H9 (cell line): ENCODE results near the gene IGFBP5. TPM values are rescaled to one million over a fixed set of nuclear protein-coding genes. Genes with fewer than 3 reads are reported as not detected.

Source experiments
- DNase-seq: peaks from one replicate; pipeline ENCODE4 v3.0.0-alpha.2; 2017
- H2AFZ ChIP-seq: one replicate; pipeline ENCODE4 v1.6.1; 2013; ENCODE audit warnings: mild to moderate bottlenecking, low read length, control low read depth, moderate library complexity
- H2AK5ac ChIP-seq: 2 replicates; pipeline ENCODE4 v1.6.1; 2013; ENCODE audit warnings: low read length, control low read depth, mixed read lengths; ENCODE audit not compliant: insufficient read length
- H2BK120ac ChIP-seq: one replicate; pipeline ENCODE4 v1.6.1; 2013; ENCODE audit warnings: low read depth, mild to moderate bottlenecking, low read length, control low read depth, inconsistent platforms; ENCODE audit not compliant: poor library complexity, severe bottlenecking
- H2BK12ac ChIP-seq: 2 replicates; pipeline ENCODE4 v1.6.1; 2013; ENCODE audit warnings: low read length, control low read depth, mixed read lengths, low read depth; ENCODE audit not compliant: insufficient read length
- H2BK15ac ChIP-seq: 2 replicates; pipeline ENCODE4 v1.6.1; 2013; ENCODE audit warnings: low read depth, low read length, control low read depth
- H2BK20ac ChIP-seq: one replicate; pipeline ENCODE4 v1.6.1; 2013; ENCODE audit warnings: low read depth, mild to moderate bottlenecking, low read length, control low read depth, inconsistent platforms; ENCODE audit not compliant: poor library complexity, severe bottlenecking
- H2BK5ac ChIP-seq: 2 replicates; pipeline ENCODE4 v1.6.1; 2013; ENCODE audit warnings: low read length, control low read depth, mixed read lengths; ENCODE audit not compliant: insufficient read length
- H3K14ac ChIP-seq: 2 replicates; pipeline ENCODE4 v1.6.1; 2013; ENCODE audit warnings: low read length, control low read depth; ENCODE audit not compliant: insufficient read depth
- H3K18ac ChIP-seq: 2 replicates; pipeline ENCODE4 v1.6.1; 2013; ENCODE audit warnings: low read depth, mild to moderate bottlenecking, mixed read lengths, low read length, control low read depth; ENCODE audit not compliant: insufficient read length
- H3K23ac ChIP-seq: 2 replicates; pipeline ENCODE4 v1.6.1; 2013; ENCODE audit warnings: low read length, control low read depth, mixed read lengths, low read depth; ENCODE audit not compliant: insufficient read length
- H3K23me2 ChIP-seq: 2 replicates; pipeline ENCODE4 v1.6.1; 2013; ENCODE audit warnings: low read depth, mild to moderate bottlenecking, mixed read lengths, low read length, control low read depth; ENCODE audit not compliant: insufficient read length, poor library complexity, severe bottlenecking
- H3K27ac ChIP-seq: 2 replicates; pipeline ENCODE4 v1.5.1; 2013; ENCODE audit warnings: low read length, control low read depth, mixed read lengths, low read depth; ENCODE audit not compliant: insufficient read length
- H3K27me3 ChIP-seq: 2 replicates; pipeline ENCODE4 v1.6.1; 2013; ENCODE audit warnings: low read length, control low read depth, inconsistent platforms; ENCODE audit not compliant: insufficient read depth
- H3K4ac ChIP-seq: 2 replicates; pipeline ENCODE4 v1.6.1; 2013; ENCODE audit warnings: low read depth, mild to moderate bottlenecking, control low read depth, inconsistent platforms, low read length, moderate library complexity
- H3K4me1 ChIP-seq: 2 replicates; pipeline ENCODE4 v1.6.1; 2013; ENCODE audit warnings: low read length, control low read depth, inconsistent platforms; ENCODE audit not compliant: insufficient read depth
- H3K4me2 ChIP-seq: 2 replicates; pipeline ENCODE4 v1.6.1; 2013; ENCODE audit warnings: low read length, control low read depth, mixed read lengths; ENCODE audit not compliant: insufficient read length, insufficient read depth
- H3K56ac ChIP-seq: 2 replicates; pipeline ENCODE4 v1.6.1; 2013; ENCODE audit warnings: low read depth, mild to moderate bottlenecking, mixed read lengths, low read length, control low read depth; ENCODE audit not compliant: insufficient read length
- H3K79me1 ChIP-seq: 2 replicates; pipeline ENCODE4 v1.6.1; 2013; ENCODE audit warnings: low read depth, mild to moderate bottlenecking, moderate library complexity, low read length, control low read depth, inconsistent platforms; ENCODE audit not compliant: insufficient read depth, poor library complexity, severe bottlenecking
- H3K79me2 ChIP-seq: 2 replicates; pipeline ENCODE4 v1.6.1; 2013; ENCODE audit warnings: low read length, control low read depth, inconsistent platforms; ENCODE audit not compliant: insufficient read depth
- H3K9ac ChIP-seq: 2 replicates; pipeline ENCODE4 v1.6.1; 2013; ENCODE audit warnings: low read length, control low read depth, mixed read lengths; ENCODE audit not compliant: insufficient read length; ENCODE audit errors: extremely low read depth
- H3K9me3 ChIP-seq: one replicate; pipeline ENCODE4 v1.6.1; 2013; ENCODE audit warnings: low read depth, low read length, inconsistent platforms; ENCODE audit not compliant: control insufficient read depth
- H3T11ph ChIP-seq: one replicate; pipeline ENCODE4 v1.6.1; 2013; ENCODE audit warnings: mild to moderate bottlenecking, low read length, control low read depth, inconsistent platforms
- H4K20me1 ChIP-seq: one replicate; pipeline ENCODE4 v1.6.1; 2013; ENCODE audit not compliant: control insufficient read depth, insufficient read length, insufficient read depth
- H4K5ac ChIP-seq: 2 replicates; pipeline ENCODE4 v1.6.1; 2013; ENCODE audit warnings: low read depth, mild to moderate bottlenecking, mixed read lengths, low read length, control low read depth; ENCODE audit not compliant: insufficient read length
- H4K8ac ChIP-seq: replicated peaks from 2 replicates; pipeline ENCODE4 v1.6.1; 2013; ENCODE audit warnings: low read length, control low read depth, mixed read lengths, low read depth; ENCODE audit not compliant: insufficient read length
- H4K91ac ChIP-seq: 2 replicates; pipeline ENCODE4 v1.6.1; 2013; ENCODE audit warnings: low read depth, mild to moderate bottlenecking, moderate library complexity, mixed read lengths, low read length, control low read depth; ENCODE audit not compliant: insufficient read length
- H3K27ac Mint-ChIP-seq, 3 experiments: 2 replicates in 2 of 3; 3 replicates in 1 of 3; pipeline ENCODE4 v1.8.0; 2020 to 2021; ENCODE audit warnings: mixed read lengths in 3 of 3, mild to moderate bottlenecking in 1 of 3, moderate library complexity in 1 of 3
- H3K27me3 Mint-ChIP-seq: 2 replicates; pipeline ENCODE4 v1.8.0; 2021; ENCODE audit warnings: low read depth, mild to moderate bottlenecking, moderate library complexity, mixed read lengths
- H3K36me3 Mint-ChIP-seq, 3 experiments: 2 replicates in 2 of 3; 3 replicates in 1 of 3; pipeline ENCODE4 v1.8.0; 2020 to 2021; ENCODE audit warnings: low read depth in 3 of 3, mixed read lengths in 3 of 3; ENCODE audit not compliant: insufficient read depth in 1 of 3
- H3K4me1 Mint-ChIP-seq, 2 experiments: 2 replicates each; pipeline ENCODE4 v1.8.0; 2020; ENCODE audit warnings: mixed read lengths in 2 of 2
- H3K4me3 Mint-ChIP-seq, 2 experiments: 2 replicates in 1 of 2; 3 replicates in 1 of 2; pipeline ENCODE4 v1.8.0; 2020 to 2021; ENCODE audit warnings: mild to moderate bottlenecking in 2 of 2, mixed read lengths in 2 of 2, moderate library complexity in 1 of 2
- H3K9me3 Mint-ChIP-seq, 2 experiments: 2 replicates in 1 of 2; 3 replicates in 1 of 2; pipeline ENCODE4 v1.8.0; 2020; ENCODE audit warnings: mild to moderate bottlenecking in 2 of 2, mixed read lengths in 2 of 2, moderate library complexity in 1 of 2
- WGBS: extraction: QIAGEN DNeasy Blood & Tissue Kit; methylation state at CpG from one replicate; pipeline ENCODE4 v1.1.7; 2013; ENCODE audit warnings: missing lambda C conversion rate, low lambda C conversion rate, mixed read lengths; ENCODE audit not compliant: insufficient read length; ENCODE audit errors: extremely low coverage; 5-methylcytosine and 5-hydroxymethylcytosine counted together
- total RNA-seq: library from RNA; stranded (reverse); gene quantifications from 2 replicates; pipeline ENCODE4 v1.2.1, GENCODE V29; 2021
- TF ChIP-seq, protein P1 (sequence below): fragments of 200-600 bp; sonication (generic); conservative IDR thresholded peaks from 3 replicates; pipeline ENCODE4 v1.8.0; 2021; ENCODE audit warnings: antibody characterized with exemption, mild to moderate bottlenecking

Gene IGFBP5
- total RNA-seq, 1 experiment from 2014 or later = 0.90 TPM

- Histone ChIP-seq H3K4me2 (no peak overlapping the region), H3K14ac (no peak overlapping the region), H3K4me1 (no peaks in the 10 kb centered on the region), H2BK120ac (no peak overlapping the region), H3K79me2 (no peaks in the 10 kb centered on the region), H3K27me3 (no peaks in the 10 kb centered on the region), H3K9me3 (no peaks in the 10 kb centered on the region), H3K23me2 (no peaks in the 10 kb centered on the region), H4K8ac (no peak overlapping the region), H3K56ac (no peak overlapping the region), H3K9ac (no peak overlapping the region), H2BK12ac (no peak overlapping the region), H4K20me1 (peaks cover 6% of the 10 kb centered on the region), H4K91ac (no peak overlapping the region), H2BK5ac (no peak overlapping the region), H3T11ph (no peak overlapping the region), H2AFZ (no peak overlapping the region), H3K23ac (no peak overlapping the region), H3K4ac (no peak overlapping the region), H3K18ac (no peak overlapping the region), H3K27ac (no peak overlapping the region), H3K79me1 (no peaks in the 10 kb centered on the region), H2AK5ac (no peak overlapping the region), H2BK20ac (no peak overlapping the region), H2BK15ac (no peak overlapping the region), H4K5ac (no peak overlapping the region)
- no peak overlapping the region for H3K4me3 Mint-ChIP-seq
- DNase-seq = no peak
- TF ChIP-seq, protein P1, sequence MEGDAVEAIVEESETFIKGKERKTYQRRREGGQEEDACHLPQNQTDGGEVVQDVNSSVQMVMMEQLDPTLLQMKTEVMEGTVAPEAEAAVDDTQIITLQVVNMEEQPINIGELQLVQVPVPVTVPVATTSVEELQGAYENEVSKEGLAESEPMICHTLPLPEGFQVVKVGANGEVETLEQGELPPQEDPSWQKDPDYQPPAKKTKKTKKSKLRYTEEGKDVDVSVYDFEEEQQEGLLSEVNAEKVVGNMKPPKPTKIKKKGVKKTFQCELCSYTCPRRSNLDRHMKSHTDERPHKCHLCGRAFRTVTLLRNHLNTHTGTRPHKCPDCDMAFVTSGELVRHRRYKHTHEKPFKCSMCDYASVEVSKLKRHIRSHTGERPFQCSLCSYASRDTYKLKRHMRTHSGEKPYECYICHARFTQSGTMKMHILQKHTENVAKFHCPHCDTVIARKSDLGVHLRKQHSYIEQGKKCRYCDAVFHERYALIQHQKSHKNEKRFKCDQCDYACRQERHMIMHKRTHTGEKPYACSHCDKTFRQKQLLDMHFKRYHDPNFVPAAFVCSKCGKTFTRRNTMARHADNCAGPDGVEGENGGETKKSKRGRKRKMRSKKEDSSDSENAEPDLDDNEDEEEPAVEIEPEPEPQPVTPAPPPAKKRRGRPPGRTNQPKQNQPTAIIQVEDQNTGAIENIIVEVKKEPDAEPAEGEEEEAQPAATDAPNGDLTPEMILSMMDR = no peak
- peaks cover 0 to 1% (median 0%) of the 10 kb centered on the region in 3 experiments; a peak in 3 of 7 replicates for H3K36me3 Mint-ChIP-seq
- H3K27me3 Mint-ChIP-seq = peaks cover 4% of the 10 kb centered on the region
- H3K27ac Mint-ChIP-seq = no peak overlapping the region; a peak in 1 of 7 replicates
- peaks cover 18 to 19% of the 10 kb centered on the region in 2 experiments for H3K4me1 Mint-ChIP-seq
- peaks cover under 1 to 2% of the 10 kb centered on the region in 2 experiments; a peak in 4 of 5 replicates for H3K9me3 Mint-ChIP-seq
- WGBS = no CpG with 5 or more reads among the region's 2 CpGs
Observed at GRCh38 chr2:216741223-216741593, 45.9 kb upstream of the IGFBP5 start.
